Activated CD4-positive, alpha-beta memory T cell treated with anti-CD3 and anti-CD28 coated beads, Interleukin-2, amount 10 ng/mL, durations not matched to agents 7 days and 5 days (primary cell): Measurements from ENCODE around the gene HOXC9. TPM values are rescaled to one million over a fixed set of nuclear protein-coding genes. Genes with fewer than 3 reads are reported as not detected.

Experiments
- CTCF ChIA-PET: fragments of 350-600 bp; sonication (Branson Sonifier 250); formaldehyde crosslinking; loops from one replicate; lab custom pipeline; 2021; ENCODE audit warnings: antibody characterized with exemption, inconsistent platforms; lab: Charles Lee
- POLR2A ChIA-PET: fragments of 350-600 bp; sonication (Branson Sonifier 250); formaldehyde crosslinking; loops from one replicate; lab custom pipeline; 2021; ENCODE audit warnings: antibody characterized with exemption; lab: Charles Lee
- DNase-seq: peaks from one replicate; pipeline ENCODE4 v3.0.0-alpha.2; 2020
- H3K27ac Mint-ChIP-seq: one replicate; pipeline ENCODE4 v1.8.0; 2021; ENCODE audit warnings: mild to moderate bottlenecking, mixed read lengths
- H3K27me3 Mint-ChIP-seq: one replicate; pipeline ENCODE4 v1.8.0; 2021; ENCODE audit warnings: mixed read lengths
- H3K36me3 Mint-ChIP-seq: one replicate; pipeline ENCODE4 v1.8.0; 2021; ENCODE audit warnings: low read depth, mixed read lengths
- H3K4me1 Mint-ChIP-seq: one replicate; pipeline ENCODE4 v1.8.0; 2021; ENCODE audit warnings: mixed read lengths
- H3K4me3 Mint-ChIP-seq: one replicate; pipeline ENCODE4 v1.8.0; 2021; ENCODE audit warnings: mild to moderate bottlenecking, mixed read lengths
- H3K9me3 Mint-ChIP-seq: one replicate; pipeline ENCODE4 v1.8.0; 2021; ENCODE audit warnings: mixed read lengths
- total RNA-seq, 2 experiments: library from RNA; stranded (reverse); gene quantifications; one replicate each; pipeline ENCODE4 v1.2.3, GENCODE V29; 2021

Gene HOXC9
- not detected for total RNA-seq

- DNase-seq: no peak
- no peak within 1 kb of the TSS for H3K27ac Mint-ChIP-seq
- H3K4me1 Mint-ChIP-seq: peaks cover 19% of the 10 kb centered on the region
- H3K36me3 Mint-ChIP-seq: no peaks in the 10 kb centered on the region
- ChIA-PET POLR2A (interaction anchor here (0.9 to 1.3 kb wide), 4 partner anchors 13 to 280 kb away, joined by 3 to 5 read pairs (median 3); partner anchors contain the start of gene CBX5), CTCF (interaction anchor here (0.9 to 1.5 kb wide), 3 partner anchors 16 to 214 kb away, joined by 4 to 7 read pairs (median 5); partner anchors contain the start of gene HOXC10)
- peaks cover 96% of the 10 kb centered on the region for H3K27me3 Mint-ChIP-seq
- no peaks in the 10 kb centered on the region for H3K9me3 Mint-ChIP-seq
- H3K4me3 Mint-ChIP-seq: peak within 1 kb of the TSS; percentile 17
Observed at GRCh38 chr12:54000116-54001114, at the start of gene HOXC9. Gene HOXC9 (plus strand): TSS chr12:54000161. CDS start chr12:54000189, 28 bp downstream.

DNA sequence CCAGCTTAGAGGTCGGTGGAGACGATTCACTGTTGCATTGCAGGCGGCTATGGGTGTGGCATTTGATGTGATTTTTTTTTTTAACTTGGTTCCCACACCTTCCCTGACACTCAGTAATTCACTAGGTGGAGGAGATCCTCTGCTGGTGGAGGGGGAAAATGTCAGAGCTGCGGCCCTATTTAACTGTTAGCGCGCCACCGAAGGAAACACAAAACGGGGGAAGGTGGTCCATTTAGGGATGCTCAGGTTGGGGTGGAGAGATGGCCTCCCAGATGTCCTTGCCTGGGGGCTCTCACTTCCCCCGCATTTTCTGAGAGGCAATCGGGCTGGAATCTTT lies 49.6 kb upstream of the HOXC9 start:
- Mint-ChIP-seq H3K4me3 (no peak overlapping the region), H3K9me3 (no peaks in the 10 kb centered on the region), H3K36me3 (peaks cover 7% of the 10 kb centered on the region), H3K27me3 (peaks cover 94% of the 10 kb centered on the region), H3K4me1 (peaks cover 3% of the 10 kb centered on the region), H3K27ac (no peak overlapping the region)
- DNase-seq: no peak
- POLR2A ChIA-PET: no interaction called here
- CTCF ChIA-PET: no interaction called here

DNA sequence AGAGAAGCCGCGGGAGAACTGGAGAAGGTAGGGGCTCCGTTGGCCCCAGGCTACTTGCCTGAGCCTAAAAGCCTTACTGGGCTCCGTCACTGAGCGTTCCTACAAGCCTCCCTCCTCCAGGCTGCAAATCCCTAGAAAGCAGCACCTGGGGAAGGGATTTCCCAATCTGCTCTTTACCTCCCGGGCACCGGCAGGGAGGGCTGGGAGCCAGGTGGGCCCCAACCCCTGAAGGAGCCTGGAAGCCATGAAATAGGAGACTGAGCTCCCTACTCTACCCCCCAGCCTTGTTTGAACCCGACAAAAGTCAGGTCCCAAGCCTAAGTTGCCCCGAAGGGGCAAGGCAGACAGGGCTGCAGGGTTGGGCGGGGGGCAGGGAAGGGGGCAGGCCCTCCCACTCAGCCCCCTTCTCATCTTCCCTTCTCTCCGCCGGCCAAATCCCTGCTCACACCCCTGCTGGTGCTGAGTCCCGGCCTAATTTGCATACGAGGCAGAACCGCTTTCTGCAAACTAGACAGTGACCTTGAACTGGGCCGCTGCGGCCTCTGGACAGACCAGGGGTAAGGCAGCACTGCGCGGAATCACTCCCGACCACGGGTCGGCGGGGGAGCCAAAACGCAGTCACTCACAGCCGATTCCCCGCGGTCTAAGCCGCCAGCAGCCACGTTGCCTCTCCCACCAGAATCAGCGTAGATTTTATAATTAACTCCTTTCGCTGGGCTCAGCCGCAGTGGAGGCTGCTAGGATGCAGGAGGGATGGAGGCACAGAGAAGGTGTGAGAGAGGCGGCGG lies 49.0 kb upstream of the HOXC9 start:
- Mint-ChIP-seq H3K9me3 (no peaks in the 10 kb centered on the region), H3K27ac (peak overlapping the region; percentile 16), H3K36me3 (peaks cover 10% of the 10 kb centered on the region), H3K4me3 (no peak overlapping the region), H3K27me3 (peaks cover 94% of the 10 kb centered on the region), H3K4me1 (peaks cover 5% of the 10 kb centered on the region)
- ChIA-PET POLR2A (no interaction called here), CTCF (no interaction called here)
- no peak for DNase-seq

- CTCF ChIA-PET: no interaction called here
- H3K9me3 Mint-ChIP-seq: no peaks in the 10 kb centered on the region
- no peak for DNase-seq
- peaks cover 9% of the 10 kb centered on the region for H3K4me1 Mint-ChIP-seq
- POLR2A ChIA-PET: no interaction called here
- H3K4me3 Mint-ChIP-seq: no peak overlapping the region
- H3K27ac Mint-ChIP-seq: no peak overlapping the region
- peaks cover 11% of the 10 kb centered on the region for H3K36me3 Mint-ChIP-seq
- peaks cover 94% of the 10 kb centered on the region for H3K27me3 Mint-ChIP-seq
Observed at GRCh38 chr12:53951577-53952334, 48.2 kb upstream of the HOXC9 start.

GRCh38 chr12:53952335-53952694 lies 47.6 kb upstream of the HOXC9 start:
- ChIA-PET POLR2A (interaction anchor here (1.1 kb wide), 1 partner anchor 22 kb away, joined by 3 read pairs; no protein-coding TSS in a partner anchor), CTCF (no interaction called here)
- peak overlapping the region; percentile 26 for H3K27ac Mint-ChIP-seq
- H3K4me3 Mint-ChIP-seq: no peak overlapping the region
- peaks cover 11% of the 10 kb centered on the region for H3K36me3 Mint-ChIP-seq
- peaks cover 96% of the 10 kb centered on the region for H3K27me3 Mint-ChIP-seq
- peaks cover 11% of the 10 kb centered on the region for H3K4me1 Mint-ChIP-seq
- no peak for DNase-seq
- H3K9me3 Mint-ChIP-seq: no peaks in the 10 kb centered on the region

GRCh38 chr12:53952871-53953734 lies 46.9 kb upstream of the HOXC9 start:
- H3K4me3 Mint-ChIP-seq: peak overlapping the region; percentile 33
- peak overlapping the region; percentile 18 for H3K27ac Mint-ChIP-seq

GRCh38 chr12:53953831-53954693 lies 45.9 kb upstream of the HOXC9 start:
- CTCF ChIA-PET: interaction anchor here (1.0 kb wide), 1 partner anchor 52 kb away, joined by 3 read pairs; no protein-coding TSS in a partner anchor
- POLR2A ChIA-PET: interaction anchor here (1.5 to 1.6 kb wide), 2 partner anchors 18 to 28 kb away, joined by 3 read pairs; no protein-coding TSS in a partner anchor

More at GRCh38 chr12:53952871-53953734, 46.9 kb upstream of the HOXC9 start:
- Mint-ChIP-seq H3K9me3 (no peaks in the 10 kb centered on the region), H3K36me3 (peaks cover 11% of the 10 kb centered on the region), H3K27me3 (peaks cover 95% of the 10 kb centered on the region), H3K4me1 (peaks cover 11% of the 10 kb centered on the region)
- ChIA-PET POLR2A (interaction anchor here (1.1 to 1.6 kb wide), 3 partner anchors 19 to 29 kb away, joined by 3 read pairs; no protein-coding TSS in a partner anchor), CTCF (no interaction called here)
- DNase-seq: no peak

GRCh38 chr12:53954694-53955035 lies 45.3 kb upstream of the HOXC9 start, which contains the start of gene HOXC12:
Gene HOXC12 (plus strand): TSS chr12:53954903. CDS start chr12:53954930, 27 bp downstream.
- H3K4me1 Mint-ChIP-seq: peaks cover 11% of the 10 kb centered on the region
- H3K27me3 Mint-ChIP-seq: peaks cover 94% of the 10 kb centered on the region
- peaks cover 11% of the 10 kb centered on the region for H3K36me3 Mint-ChIP-seq
- no peaks in the 10 kb centered on the region for H3K9me3 Mint-ChIP-seq
- DNase-seq: no peak
- CTCF ChIA-PET: interaction anchor here (1.0 kb wide), 1 partner anchor 52 kb away, joined by 3 read pairs; no protein-coding TSS in a partner anchor
- no peak within 1 kb of the TSS for H3K27ac Mint-ChIP-seq
- POLR2A ChIA-PET: interaction anchor here (1.5 kb wide), 1 partner anchor 27 kb away, joined by 3 read pairs; no protein-coding TSS in a partner anchor
- peak within 1 kb of the TSS; percentile 25 for H3K4me3 Mint-ChIP-seq

More at GRCh38 chr12:53953831-53954693, 45.9 kb upstream of the HOXC9 start:
- peaks cover 11% of the 10 kb centered on the region for H3K4me1 Mint-ChIP-seq
- H3K4me3 Mint-ChIP-seq: peak overlapping the region; percentile 17
- H3K27ac Mint-ChIP-seq: no peak overlapping the region
- H3K9me3 Mint-ChIP-seq: no peaks in the 10 kb centered on the region
- H3K27me3 Mint-ChIP-seq: peaks cover 94% of the 10 kb centered on the region
- DNase-seq: no peak
- peaks cover 11% of the 10 kb centered on the region for H3K36me3 Mint-ChIP-seq

DNA sequence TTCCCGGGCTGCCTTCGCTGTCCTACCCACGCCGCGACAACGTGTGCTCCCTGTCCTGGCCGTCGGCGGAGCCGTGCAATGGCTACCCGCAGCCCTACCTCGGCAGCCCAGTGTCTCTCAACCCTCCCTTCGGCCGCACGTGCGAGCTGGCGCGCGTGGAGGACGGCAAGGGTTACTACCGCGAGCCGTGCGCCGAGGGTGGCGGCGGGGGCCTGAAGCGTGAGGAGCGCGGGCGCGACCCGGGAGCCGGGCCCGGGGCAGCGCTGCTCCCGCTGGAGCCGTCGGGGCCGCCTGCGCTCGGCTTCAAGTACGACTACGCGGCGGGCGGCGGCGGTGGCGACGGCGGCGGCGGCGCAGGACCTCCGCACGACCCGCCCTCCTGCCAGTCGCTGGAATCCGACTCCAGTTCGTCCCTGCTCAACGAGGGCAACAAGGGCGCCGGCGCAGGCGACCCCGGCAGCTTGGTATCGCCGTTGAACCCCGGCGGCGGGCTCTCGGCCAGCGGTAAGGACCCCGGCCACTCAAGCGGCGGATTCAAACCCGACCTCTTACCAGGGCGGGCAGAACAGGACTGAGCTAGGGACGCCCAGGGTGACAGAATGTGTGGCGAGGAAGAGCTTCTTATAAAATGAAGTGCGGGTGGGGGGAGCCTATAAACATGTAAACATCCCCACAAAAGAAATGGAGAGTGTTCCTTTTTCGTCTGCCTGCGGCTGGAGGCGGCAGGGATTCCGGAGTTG lies 44.8 kb upstream of the HOXC9 start:
- H3K27me3 Mint-ChIP-seq: peaks cover 94% of the 10 kb centered on the region
- H3K4me3 Mint-ChIP-seq: no peak overlapping the region
- no peaks in the 10 kb centered on the region for H3K9me3 Mint-ChIP-seq
- peaks cover 11% of the 10 kb centered on the region for H3K36me3 Mint-ChIP-seq
- H3K27ac Mint-ChIP-seq: no peak overlapping the region
- DNase-seq: no peak
- peaks cover 11% of the 10 kb centered on the region for H3K4me1 Mint-ChIP-seq
- ChIA-PET CTCF (no interaction called here), POLR2A (no interaction called here)

DNA sequence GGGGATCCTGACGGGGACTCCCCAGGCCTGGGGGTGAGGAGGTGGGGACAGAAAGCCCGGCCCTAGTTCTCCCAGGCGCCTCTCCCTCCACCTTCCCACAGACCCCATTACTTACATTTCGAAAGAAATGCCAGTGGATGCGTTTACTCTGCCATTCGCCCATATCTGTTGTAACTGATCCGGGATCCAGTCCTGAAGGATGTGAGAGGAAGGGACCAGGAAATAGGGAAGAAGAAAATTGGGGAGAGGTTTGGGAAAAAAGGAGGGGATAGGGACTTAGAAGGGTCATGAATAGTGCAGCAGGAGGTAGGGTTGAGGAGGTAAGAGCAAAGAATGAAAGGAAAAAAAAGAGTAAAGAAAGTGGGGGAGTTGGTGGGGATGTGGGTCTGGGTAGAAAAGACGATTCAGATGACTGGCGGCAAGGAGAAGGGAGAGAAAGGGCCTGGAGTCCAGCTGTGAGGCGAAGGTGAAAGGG lies 44.1 kb upstream of the HOXC9 start:
- Mint-ChIP-seq H3K27me3 (peaks cover 94% of the 10 kb centered on the region), H3K27ac (no peak overlapping the region), H3K9me3 (no peaks in the 10 kb centered on the region), H3K4me1 (peaks cover 11% of the 10 kb centered on the region), H3K36me3 (peaks cover 11% of the 10 kb centered on the region), H3K4me3 (peak overlapping the region; percentile 25)
- POLR2A ChIA-PET: no interaction called here
- CTCF ChIA-PET: no interaction called here
- DNase-seq: no peak
